Measurements from ENCODE around the gene MGAT3.

MGAT3 gene

GRCh38 chr22:39473851-39474250 is 17.0 kb downstream of the MGAT3 start:
- no peak for DNase-seq

GRCh38 chr22:39474351-39475111 is 17.7 kb downstream of the MGAT3 start:
- DNase-seq, result no peak

- DNase-seq, result no peak
Measured at GRCh38 chr22:39475337-39475736, 18.5 kb downstream of the MGAT3 start.

- no peak for DNase-seq
Measured at GRCh38 chr22:39475902-39476301, 19.1 kb downstream of the MGAT3 start.

GRCh38 chr22:39476664-39477063 is 19.9 kb downstream of the MGAT3 start:
- no peak for DNase-seq

- DNase-seq, result no peak
Measured at GRCh38 chr22:39477542-39477941, 20.7 kb downstream of the MGAT3 start.

GRCh38 chr22:39478441-39478850 is 21.6 kb downstream of the MGAT3 start:
- DNase-seq, result no peak

- DNase-seq, result no peak
Measured at GRCh38 chr22:39479254-39479653, 22.4 kb downstream of the MGAT3 start.

- no peak for DNase-seq
Measured at GRCh38 chr22:39480557-39480956, 23.7 kb downstream of the MGAT3 start.

GRCh38 chr22:39481054-39481453 is 24.2 kb downstream of the MGAT3 start:
- no peak for DNase-seq

- no peak for DNase-seq
Measured at GRCh38 chr22:39481595-39481994, 24.8 kb downstream of the MGAT3 start.

- DNase-seq, result no peak
Measured at GRCh38 chr22:39482768-39483167, 26.0 kb downstream of the MGAT3 start.

- no peak for DNase-seq
Measured at GRCh38 chr22:39486951-39487825, 30.4 kb downstream of the MGAT3 start.

GRCh38 chr22:39487826-39488520 is 31.2 kb downstream of the MGAT3 start:
- no peak for DNase-seq

- DNase-seq, result no peak
Measured at GRCh38 chr22:39488563-39489083, 31.8 kb downstream of the MGAT3 start.

- DNase-seq, result no peak
Measured at GRCh38 chr22:39489094-39490068, 32.6 kb downstream of the MGAT3 start.

- DNase-seq, result no peak
Measured at GRCh38 chr22:39490135-39490798, 33.5 kb downstream of the MGAT3 start.

GRCh38 chr22:39490966-39491680 is 34.3 kb downstream of the MGAT3 start:
- no peak for DNase-seq

GRCh38 chr22:39491696-39492095 is 34.9 kb downstream of the MGAT3 start:
- DNase-seq, result no peak

GRCh38 chr22:39492186-39492585 is 35.4 kb downstream of the MGAT3 start:
- DNase-seq, result no peak

- DNase-seq, result no peak
Measured at GRCh38 chr22:39493759-39494158, 36.9 kb downstream of the MGAT3 start.
